Measurements from ENCODE around the gene BABAM2. TPM values are rescaled to one million over a fixed set of nuclear protein-coding genes. Genes with fewer than 3 reads are reported as not detected.

The BABAM2 gene
- total RNA-seq, 3 donors from 2014 or later (not counting 1 experiment from before 2014, with no cell fraction given), result 54.6 to 66.1 (median 59.5) TPM

DNA sequence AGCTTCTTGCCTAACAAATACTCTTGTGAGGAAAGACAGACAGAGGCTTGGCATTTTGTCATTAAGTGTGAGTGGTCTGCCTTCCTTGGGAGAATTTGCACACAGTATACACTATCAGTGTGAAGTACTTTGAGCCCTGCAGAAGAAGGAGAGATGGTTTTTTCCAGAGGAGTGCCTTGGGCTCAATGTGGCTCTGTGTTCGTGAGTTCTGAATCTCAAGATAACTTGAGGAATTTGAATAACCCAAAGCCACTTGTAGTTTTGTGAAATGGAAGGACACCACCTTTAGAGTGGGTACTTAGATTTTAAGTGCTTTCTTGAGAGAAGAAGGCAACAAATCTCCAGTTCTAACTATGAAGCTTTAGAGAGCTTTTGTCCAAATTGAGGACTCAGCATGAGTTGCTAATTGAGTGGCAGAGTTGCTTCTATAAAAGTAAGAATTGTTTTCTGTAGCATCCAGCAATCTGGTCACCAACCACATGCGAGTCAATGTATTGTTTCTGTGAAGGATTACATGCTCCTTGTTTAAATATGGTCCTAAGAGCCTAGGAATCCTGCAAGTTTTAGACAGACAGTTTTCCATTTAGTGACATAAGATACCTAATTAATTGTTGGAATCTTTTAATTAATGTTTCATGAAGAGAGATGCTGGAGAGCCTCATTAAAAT lies 68.3 kb downstream of the BABAM2 start:
- Mint-ChIP-seq H3K4me3 (no peak overlapping the region), H3K36me3 (no peaks in the 10 kb centered on the region), H3K9me3 (no peaks in the 10 kb centered on the region), H3K4me1 (peaks cover 55 to 69% of the 10 kb centered on the region in 2 donors), H3K27ac (peak overlapping the region in 1 of 2 donors; percentile 7), H3K27me3 (ENCODE audit: low read depth in 2 of 2) (no peaks in the 10 kb centered on the region)
- no peak for ATAC-seq
- 100% methylated on average over 2 of the region's 2 CpGs for WGBS (ENCODE audit: insufficient coverage)
- no peaks in the 10 kb centered on the region for H3K9me3 ChIP-seq (ENCODE audit: control insufficient read depth, insufficient read depth, low read length)
- H3K4me1 ChIP-seq (ENCODE audit: control insufficient read depth, insufficient read depth, low read length), result peaks cover 23% of the 10 kb centered on the region
- no peak overlapping the region for H3K27ac ChIP-seq (ENCODE audit: low read length)
- no peak overlapping the region for H3K4me3 ChIP-seq (ENCODE audit: low read length)
- no peaks in the 10 kb centered on the region for H3K36me3 ChIP-seq (ENCODE audit: control insufficient read depth, insufficient read depth, low read length)
- intact Hi-C loops (cut with micrococcal nuclease), result no loop called here
- no peaks in the 10 kb centered on the region for H3K27me3 ChIP-seq (ENCODE audit: control insufficient read depth, insufficient read depth, low read length)
- TF ChIP-seq, protein P1, sequence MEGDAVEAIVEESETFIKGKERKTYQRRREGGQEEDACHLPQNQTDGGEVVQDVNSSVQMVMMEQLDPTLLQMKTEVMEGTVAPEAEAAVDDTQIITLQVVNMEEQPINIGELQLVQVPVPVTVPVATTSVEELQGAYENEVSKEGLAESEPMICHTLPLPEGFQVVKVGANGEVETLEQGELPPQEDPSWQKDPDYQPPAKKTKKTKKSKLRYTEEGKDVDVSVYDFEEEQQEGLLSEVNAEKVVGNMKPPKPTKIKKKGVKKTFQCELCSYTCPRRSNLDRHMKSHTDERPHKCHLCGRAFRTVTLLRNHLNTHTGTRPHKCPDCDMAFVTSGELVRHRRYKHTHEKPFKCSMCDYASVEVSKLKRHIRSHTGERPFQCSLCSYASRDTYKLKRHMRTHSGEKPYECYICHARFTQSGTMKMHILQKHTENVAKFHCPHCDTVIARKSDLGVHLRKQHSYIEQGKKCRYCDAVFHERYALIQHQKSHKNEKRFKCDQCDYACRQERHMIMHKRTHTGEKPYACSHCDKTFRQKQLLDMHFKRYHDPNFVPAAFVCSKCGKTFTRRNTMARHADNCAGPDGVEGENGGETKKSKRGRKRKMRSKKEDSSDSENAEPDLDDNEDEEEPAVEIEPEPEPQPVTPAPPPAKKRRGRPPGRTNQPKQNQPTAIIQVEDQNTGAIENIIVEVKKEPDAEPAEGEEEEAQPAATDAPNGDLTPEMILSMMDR (IDR thresholded peaks at IDR 0.05), result no peak
- no peak for DNase-seq

GRCh38 chr2:27959496-27959895 lies 69.0 kb downstream of the BABAM2 start:
- no peak for DNase-seq
- peak overlapping the region; percentile 29 for H3K4me3 Mint-ChIP-seq
- no peak overlapping the region for H3K27ac ChIP-seq (ENCODE audit: low read length)

GRCh38 chr2:27960237-27960912 lies 69.8 kb downstream of the BABAM2 start:
- peaks cover 9% of the 10 kb centered on the region for H3K4me1 ChIP-seq (ENCODE audit: control insufficient read depth, insufficient read depth, low read length)
- WGBS (ENCODE audit: insufficient coverage), result 35% methylated on average over 4 of the region's 4 CpGs
- peak; percentile 64 to 73 (median 67) for ATAC-seq
- Mint-ChIP-seq H3K4me1 (peaks cover 52 to 55% of the 10 kb centered on the region in 2 donors), H3K27me3 (ENCODE audit: low read depth in 2 of 2) (no peaks in the 10 kb centered on the region), H3K36me3 (no peaks in the 10 kb centered on the region), H3K27ac (peak overlapping the region; percentile 7 to 47), H3K9me3 (no peaks in the 10 kb centered on the region), H3K4me3 (peak overlapping the region; percentile 29)
- intact Hi-C loops (cut with micrococcal nuclease), result no loop called here
- no peaks in the 10 kb centered on the region for H3K36me3 ChIP-seq (ENCODE audit: control insufficient read depth, insufficient read depth, low read length)
- no peaks in the 10 kb centered on the region for H3K9me3 ChIP-seq (ENCODE audit: control insufficient read depth, insufficient read depth, low read length)
- no peak overlapping the region for H3K4me3 ChIP-seq (ENCODE audit: low read length)
- peak overlapping the region; percentile 18 for H3K27ac ChIP-seq (ENCODE audit: low read length)
- TF ChIP-seq, protein P1 (IDR thresholded peaks at IDR 0.05), result no peak
- DNase-seq, result peak in 1 of 2 donors; percentile 47
- H3K27me3 ChIP-seq (ENCODE audit: control insufficient read depth, insufficient read depth, low read length), result no peaks in the 10 kb centered on the region

More at GRCh38 chr2:27959496-27959895, 69.0 kb downstream of the BABAM2 start:
- H3K9me3 Mint-ChIP-seq, result no peaks in the 10 kb centered on the region
- Histone ChIP-seq H3K36me3 (ENCODE audit: control insufficient read depth, insufficient read depth, low read length) (no peaks in the 10 kb centered on the region), H3K4me3 (ENCODE audit: low read length) (no peak overlapping the region), H3K27me3 (ENCODE audit: control insufficient read depth, insufficient read depth, low read length) (no peaks in the 10 kb centered on the region), H3K4me1 (ENCODE audit: control insufficient read depth, insufficient read depth, low read length) (peaks cover 17% of the 10 kb centered on the region), H3K9me3 (ENCODE audit: control insufficient read depth, insufficient read depth, low read length) (no peaks in the 10 kb centered on the region)
- 78% methylated on average over 3 of the region's 4 CpGs for WGBS (ENCODE audit: insufficient coverage)
- no peaks in the 10 kb centered on the region for H3K27me3 Mint-ChIP-seq (ENCODE audit: low read depth in 2 of 2)
- intact Hi-C loops (cut with micrococcal nuclease), result no loop called here
- peaks cover 55 to 63% of the 10 kb centered on the region in 2 donors for H3K4me1 Mint-ChIP-seq
- TF ChIP-seq, protein P1 (IDR thresholded peaks at IDR 0.05), result no peak
- ATAC-seq, result no peak
- H3K27ac Mint-ChIP-seq, result peak overlapping the region; percentile 7 to 47
- no peaks in the 10 kb centered on the region for H3K36me3 Mint-ChIP-seq
